Astrocyte of the spinal cord (primary cell): ENCODE data around the gene PRKCH.

Experiments
- DNase-seq: peaks from one replicate; pipeline ENCODE4 v3.0.0; 2011; ENCODE audit warnings: low read depth, low spot score
- H3K4me3 ChIP-seq: 2 replicates; pipeline ENCODE4 v1.5.1; 2011; ENCODE audit warnings: low read depth, mild to moderate bottlenecking, low read length, moderate library complexity
- CTCF ChIP-seq: IDR thresholded peaks from 2 replicates; pipeline ENCODE4 v1.5.1; 2012; ENCODE audit warnings: low read depth, mild to moderate bottlenecking, low read length, inconsistent platforms
- in situ Hi-C: cut with HindIII; loops from 2 replicates; pipeline ENCODE4 v1.10.0; 2017; ENCODE audit warnings: low sequenced_read_pairs

Gene PRKCH

GRCh38 chr14:61372379-61372778 lies 51.0 kb downstream of the PRKCH start:
- DNase-seq, result no peak
- in situ Hi-C loops, result no loop called here
- H3K4me3 ChIP-seq, result no peak overlapping the region
- TF ChIP-seq CTCF, result no peak

- in situ Hi-C loops, result no loop called here
- no peak for DNase-seq
- no peak for TF ChIP-seq CTCF
- no peak overlapping the region for H3K4me3 ChIP-seq
These were observed 51.6 kb downstream of the PRKCH start for GRCh38 chr14:61372842-61373555.

GRCh38 chr14:61374284-61374683 lies 52.9 kb downstream of the PRKCH start:
- no peak for TF ChIP-seq CTCF
- H3K4me3 ChIP-seq, result no peak overlapping the region
- in situ Hi-C loops, result no loop called here
- DNase-seq, result no peak

- H3K4me3 ChIP-seq, result no peak overlapping the region
- no peak for TF ChIP-seq CTCF
- in situ Hi-C loops, result no loop called here
- no peak for DNase-seq
These were observed 53.8 kb downstream of the PRKCH start for GRCh38 chr14:61375218-61375617.

- TF ChIP-seq CTCF, result no peak
- DNase-seq, result no peak
- in situ Hi-C loops, result no loop called here
- no peak overlapping the region for H3K4me3 ChIP-seq
These were observed 54.9 kb downstream of the PRKCH start for GRCh38 chr14:61376314-61376713.

GRCh38 chr14:61377749-61378148 lies 56.4 kb downstream of the PRKCH start:
- in situ Hi-C loops, result no loop called here
- TF ChIP-seq CTCF, result no peak
- no peak overlapping the region for H3K4me3 ChIP-seq
- no peak for DNase-seq
